Fibroblast of villous mesenchyme (primary cell): ENCODE measurements around the gene RPS6KC1. TPM values are rescaled to one million over a fixed set of nuclear protein-coding genes. Genes with fewer than 3 reads are reported as not detected.

Experiments used
- DNase-seq: peaks from one replicate; pipeline ENCODE4 v3.0.0-alpha.2; 2010; ENCODE audit warnings: low read depth
- H3K4me3 ChIP-seq: 2 replicates; pipeline ENCODE4 v1.5.1; 2011; ENCODE audit warnings: low read depth, mild to moderate bottlenecking, low read length
- total RNA-seq: library from RNA; depleted of rRNA; stranded (reverse); fragments of >200 nt; gene quantifications from 2 replicates; pipeline ENCODE4 v1.2.3, GENCODE V29; 2012
- TF ChIP-seq, protein P1 (sequence below): IDR thresholded peaks from 2 replicates; pipeline ENCODE4 v1.5.1; 2012; ENCODE audit warnings: low read depth, mild to moderate bottlenecking, low read length; ENCODE audit not compliant: insufficient read depth

Gene RPS6KC1
- total RNA-seq, 1 donor = 41.5 TPM

DNA sequence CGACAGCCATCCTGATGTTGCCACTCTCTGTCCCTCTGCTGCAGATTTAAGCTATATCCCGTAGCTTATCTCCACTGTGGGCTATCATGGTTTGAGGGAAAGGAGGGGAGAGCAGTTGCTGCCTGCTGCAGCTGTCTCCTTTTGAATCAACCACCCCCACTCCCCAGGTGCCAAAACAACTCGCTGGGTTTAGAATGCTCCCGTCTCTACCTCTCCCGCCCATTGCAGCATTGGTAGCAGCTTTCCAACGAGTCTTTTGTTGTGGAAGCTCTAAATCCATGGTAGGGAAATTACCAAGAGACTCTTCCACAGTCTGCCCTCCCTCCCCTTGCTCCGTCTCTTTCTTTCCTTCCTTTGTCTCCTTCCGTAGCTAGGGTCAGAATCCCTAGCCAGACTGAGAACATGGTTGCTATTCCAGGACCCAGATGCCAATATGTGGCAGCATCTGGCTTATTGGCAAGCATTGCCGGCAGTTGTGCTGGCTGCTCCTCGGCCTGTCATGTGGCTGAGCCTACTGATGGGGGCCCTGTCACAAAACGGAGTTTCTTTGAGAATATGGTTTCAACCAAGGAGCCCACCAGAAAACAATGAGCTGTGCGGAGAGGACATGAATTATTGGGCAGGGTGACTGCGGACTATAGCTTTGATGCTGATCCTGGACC is 230.7 kb downstream of the RPS6KC1 start:
- no peak overlapping the region for H3K4me3 ChIP-seq
- DNase-seq = no peak
- TF ChIP-seq, protein P1, sequence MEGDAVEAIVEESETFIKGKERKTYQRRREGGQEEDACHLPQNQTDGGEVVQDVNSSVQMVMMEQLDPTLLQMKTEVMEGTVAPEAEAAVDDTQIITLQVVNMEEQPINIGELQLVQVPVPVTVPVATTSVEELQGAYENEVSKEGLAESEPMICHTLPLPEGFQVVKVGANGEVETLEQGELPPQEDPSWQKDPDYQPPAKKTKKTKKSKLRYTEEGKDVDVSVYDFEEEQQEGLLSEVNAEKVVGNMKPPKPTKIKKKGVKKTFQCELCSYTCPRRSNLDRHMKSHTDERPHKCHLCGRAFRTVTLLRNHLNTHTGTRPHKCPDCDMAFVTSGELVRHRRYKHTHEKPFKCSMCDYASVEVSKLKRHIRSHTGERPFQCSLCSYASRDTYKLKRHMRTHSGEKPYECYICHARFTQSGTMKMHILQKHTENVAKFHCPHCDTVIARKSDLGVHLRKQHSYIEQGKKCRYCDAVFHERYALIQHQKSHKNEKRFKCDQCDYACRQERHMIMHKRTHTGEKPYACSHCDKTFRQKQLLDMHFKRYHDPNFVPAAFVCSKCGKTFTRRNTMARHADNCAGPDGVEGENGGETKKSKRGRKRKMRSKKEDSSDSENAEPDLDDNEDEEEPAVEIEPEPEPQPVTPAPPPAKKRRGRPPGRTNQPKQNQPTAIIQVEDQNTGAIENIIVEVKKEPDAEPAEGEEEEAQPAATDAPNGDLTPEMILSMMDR = no peak

DNA sequence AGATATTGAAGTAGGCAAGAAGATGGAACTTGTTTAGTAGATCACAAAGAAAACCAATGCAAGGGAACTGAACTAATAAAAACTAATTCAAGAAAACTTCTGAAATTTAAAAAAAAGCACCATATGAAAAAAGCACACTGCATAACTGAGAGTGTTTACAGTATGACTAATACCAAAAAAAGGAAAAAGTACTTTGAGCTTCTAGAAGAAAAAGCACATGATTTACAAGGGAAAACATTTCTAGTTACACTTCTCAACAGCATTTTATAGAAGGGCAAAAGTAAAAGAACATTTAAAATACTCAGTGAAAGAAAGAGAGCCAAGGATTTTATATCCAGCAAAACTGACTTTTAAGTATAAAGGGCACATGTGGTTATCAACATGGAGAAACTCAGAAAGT is 233.6 kb downstream of the RPS6KC1 start:
- H3K4me3 ChIP-seq = no peak overlapping the region
- peak; percentile 70 for DNase-seq
- TF ChIP-seq, protein P1 = no peak

DNA sequence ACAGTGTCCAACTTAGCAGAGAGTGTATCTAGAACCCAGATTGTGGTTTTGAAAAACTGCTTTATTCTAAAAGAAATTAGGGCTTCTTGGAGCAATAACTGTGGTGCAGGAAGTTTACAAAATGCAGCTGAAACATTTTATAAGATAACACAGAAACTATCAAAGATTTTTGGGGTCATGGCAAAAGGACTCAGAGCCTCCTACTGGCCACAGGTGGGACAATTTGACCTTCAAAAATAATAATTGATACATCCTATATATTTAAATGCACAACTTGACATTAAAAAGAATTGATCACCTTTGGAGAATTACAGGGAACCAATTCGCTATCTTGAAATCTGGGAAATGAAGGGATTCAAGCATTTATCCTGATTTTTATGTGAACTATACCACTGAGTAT is 235.2 kb downstream of the RPS6KC1 start:
- TF ChIP-seq, protein P1 = peak; percentile 44
- H3K4me3 ChIP-seq = no peak overlapping the region
- DNase-seq = no peak

DNA sequence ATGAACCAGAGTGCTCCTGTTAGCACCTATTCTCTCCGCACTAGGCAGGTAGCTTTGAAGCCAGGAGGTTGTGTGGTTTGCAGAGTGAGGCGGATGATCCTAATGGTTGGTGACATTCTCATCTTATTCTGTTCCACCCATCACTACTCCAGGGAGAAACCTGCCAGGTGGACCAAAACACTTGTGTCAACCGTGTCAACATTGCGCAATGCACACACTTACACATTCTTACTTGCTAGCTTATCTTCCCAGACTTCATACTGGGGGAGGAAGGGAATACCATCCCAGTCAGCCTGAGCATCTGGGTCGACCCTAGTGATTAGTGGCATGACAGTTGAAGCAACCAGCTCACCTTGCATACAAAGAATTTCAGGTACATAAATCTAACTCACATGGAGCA is 236.9 kb downstream of the RPS6KC1 start:
- no peak overlapping the region for H3K4me3 ChIP-seq
- TF ChIP-seq, protein P1 = no peak
- no peak for DNase-seq

DNA sequence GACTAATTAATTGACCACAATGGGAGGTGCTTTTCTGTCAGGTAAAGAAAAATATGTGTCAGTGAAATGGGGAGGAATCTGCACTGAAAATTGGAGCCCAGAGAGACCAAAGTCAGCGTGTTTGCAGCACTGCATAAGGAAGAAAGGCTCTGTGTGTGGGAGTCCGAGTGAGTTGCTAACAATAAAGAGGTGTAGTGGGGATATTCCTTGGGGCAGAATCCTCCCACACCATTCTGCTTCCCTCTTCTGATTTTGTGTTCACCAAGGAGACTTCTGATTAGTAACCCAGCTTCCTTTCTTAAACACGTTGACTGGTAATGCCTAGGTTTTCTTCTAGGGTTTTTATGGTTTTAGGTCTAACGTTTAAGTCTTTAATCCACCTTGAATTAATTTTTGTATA is 240.5 kb downstream of the RPS6KC1 start:
- no peak overlapping the region for H3K4me3 ChIP-seq
- TF ChIP-seq, protein P1 = no peak
- no peak for DNase-seq

DNA sequence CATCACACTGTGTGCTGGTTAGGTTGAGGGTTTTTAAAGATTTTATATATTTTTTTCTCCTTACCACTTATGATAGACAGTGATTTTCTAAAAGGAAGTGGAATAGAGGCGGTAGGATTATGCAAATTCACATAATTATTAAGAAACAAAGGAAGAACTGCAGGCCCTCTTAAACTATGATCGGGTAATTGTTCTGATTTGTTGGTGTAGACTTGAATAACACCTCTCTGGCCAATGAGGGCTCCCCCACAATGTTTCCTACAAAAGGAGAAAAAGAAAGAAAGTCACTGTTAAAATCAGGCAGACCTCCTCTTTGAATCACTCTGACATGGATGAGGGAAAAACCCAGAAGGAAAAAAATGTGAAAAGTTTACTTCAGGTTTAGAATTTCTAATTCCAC is 241.6 kb downstream of the RPS6KC1 start:
- no peak overlapping the region for H3K4me3 ChIP-seq
- TF ChIP-seq, protein P1 = no peak
- DNase-seq = no peak

DNA sequence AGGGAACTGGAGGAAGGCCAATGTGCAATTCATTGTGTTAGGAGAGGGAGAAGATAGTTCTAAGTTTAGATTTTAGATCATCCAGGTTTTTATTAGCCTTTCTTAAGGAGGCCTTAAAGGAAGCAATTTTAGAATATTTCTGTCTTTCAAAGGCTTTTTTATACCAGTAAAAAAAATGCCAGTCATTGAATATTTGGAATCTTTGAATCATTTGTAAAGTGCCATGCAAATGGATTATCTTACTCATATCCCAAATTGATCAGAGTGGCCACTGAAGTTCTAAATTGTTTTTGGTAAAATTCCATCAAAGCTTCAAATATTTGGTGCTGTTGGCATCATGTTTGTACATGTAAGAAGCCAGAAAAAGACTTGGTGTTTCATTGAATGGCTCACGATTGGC is 244.8 kb downstream of the RPS6KC1 start:
- DNase-seq = no peak
- no peak overlapping the region for H3K4me3 ChIP-seq
- TF ChIP-seq, protein P1 = no peak
